H1 (cell line): ENCODE results near the gene ACTR2.

Experiments
- EP300 ChIP-seq, 2 experiments: IDR thresholded peaks; 1 replicate in 1 of 2; 2 replicates in 1 of 2; pipeline ENCODE4 v1.6.1; 2011 to 2012; ENCODE audit warnings: low read depth in 2 of 2, low read length in 2 of 2, mild to moderate bottlenecking in 2 of 2, borderline replicate concordance in 1 of 2, inconsistent platforms in 1 of 2, moderate library complexity in 1 of 2
- EZH2 ChIP-seq: fragments of 200-600 bp; sonication (generic); IDR thresholded peaks from 2 replicates; pipeline ENCODE4 v1.7.1; 2012; ENCODE audit warnings: low read depth, mild to moderate bottlenecking, moderate library complexity, low read length, inconsistent platforms; ENCODE audit not compliant: severe bottlenecking
- NRF1 ChIP-seq: IDR thresholded peaks from 2 replicates; pipeline ENCODE4 v1.6.1; 2011; ENCODE audit warnings: mild to moderate bottlenecking, low read depth, low read length, improper control_type of control experiment
- RFX5 ChIP-seq: IDR thresholded peaks from 2 replicates; pipeline ENCODE4 v1.6.1; 2011; ENCODE audit warnings: low read depth, low read length, improper control_type of control experiment, borderline replicate concordance
- SUZ12 ChIP-seq: fragments of 200-600 bp; sonication (generic); IDR thresholded peaks from 2 replicates; pipeline ENCODE4 v1.6.1; 2012; ENCODE audit warnings: mild to moderate bottlenecking, inconsistent platforms, low read length, moderate library complexity, mixed read lengths
- TCF12 ChIP-seq: IDR thresholded peaks from 2 replicates; pipeline ENCODE4 v1.6.1; 2011; ENCODE audit warnings: low read depth, mild to moderate bottlenecking, low read length
- TF ChIP-seq, protein P1 (sequence below), 3 experiments: IDR thresholded peaks; 1 replicate in 2 of 3; 2 replicates in 1 of 3; pipeline versions ENCODE4 v1.5.1 to v1.6.1; 2011; ENCODE audit warnings: low read length in 3 of 3, mild to moderate bottlenecking in 3 of 3, inconsistent platforms in 2 of 3, low read depth in 1 of 3, moderate library complexity in 1 of 3; ENCODE audit not compliant: insufficient read depth in 1 of 3; ENCODE audit errors: control extremely low read depth in 1 of 3

DNA sequence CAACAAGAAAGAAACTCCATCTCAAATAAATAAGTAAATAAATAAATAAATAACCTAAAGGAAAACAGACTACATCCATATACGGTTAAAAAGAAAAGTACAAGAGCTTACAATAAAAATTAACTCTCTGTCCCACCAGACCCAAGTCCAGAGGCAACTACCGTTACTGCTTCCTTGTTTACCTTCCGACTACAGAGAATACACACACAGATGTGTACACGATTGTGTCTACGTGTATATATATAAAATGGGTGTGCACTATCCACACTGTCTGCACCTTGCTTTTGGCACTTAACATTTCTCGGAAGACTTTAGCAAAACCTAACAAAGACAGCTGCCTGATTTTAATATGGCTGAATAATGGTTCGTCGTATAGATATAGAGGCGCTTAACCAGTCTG, 69.9 kb downstream of the ACTR2 start:
- TF ChIP-seq SUZ12 (no peak), EZH2 (no peak), NRF1 (no peak), RFX5 (no peak), TCF12 (no peak), EP300 (IDR thresholded peaks at IDR 0.05; ENCODE audit: borderline replicate concordance in 1 of 2, low read depth in 2 of 2, low read length in 2 of 2) (no peak)
- TF ChIP-seq, protein P1, sequence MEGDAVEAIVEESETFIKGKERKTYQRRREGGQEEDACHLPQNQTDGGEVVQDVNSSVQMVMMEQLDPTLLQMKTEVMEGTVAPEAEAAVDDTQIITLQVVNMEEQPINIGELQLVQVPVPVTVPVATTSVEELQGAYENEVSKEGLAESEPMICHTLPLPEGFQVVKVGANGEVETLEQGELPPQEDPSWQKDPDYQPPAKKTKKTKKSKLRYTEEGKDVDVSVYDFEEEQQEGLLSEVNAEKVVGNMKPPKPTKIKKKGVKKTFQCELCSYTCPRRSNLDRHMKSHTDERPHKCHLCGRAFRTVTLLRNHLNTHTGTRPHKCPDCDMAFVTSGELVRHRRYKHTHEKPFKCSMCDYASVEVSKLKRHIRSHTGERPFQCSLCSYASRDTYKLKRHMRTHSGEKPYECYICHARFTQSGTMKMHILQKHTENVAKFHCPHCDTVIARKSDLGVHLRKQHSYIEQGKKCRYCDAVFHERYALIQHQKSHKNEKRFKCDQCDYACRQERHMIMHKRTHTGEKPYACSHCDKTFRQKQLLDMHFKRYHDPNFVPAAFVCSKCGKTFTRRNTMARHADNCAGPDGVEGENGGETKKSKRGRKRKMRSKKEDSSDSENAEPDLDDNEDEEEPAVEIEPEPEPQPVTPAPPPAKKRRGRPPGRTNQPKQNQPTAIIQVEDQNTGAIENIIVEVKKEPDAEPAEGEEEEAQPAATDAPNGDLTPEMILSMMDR (IDR thresholded peaks at IDR 0.05; ENCODE audit: control extremely low read depth in 1 of 3, insufficient read depth in 1 of 3, low read depth in 1 of 3, low read length in 3 of 3) = no peak
